ENCODE results near the gene ANXA5.
"Not testable (repeated sequence)": the region's sequence is repeated elsewhere in the genome, so short reads cannot be mapped to it uniquely, and the experiment has no call there.

Gene ANXA5

GRCh38 chr4:121676345-121677075 is 20.3 kb downstream of the ANXA5 start:
- DNase-seq, result no peak

DNA sequence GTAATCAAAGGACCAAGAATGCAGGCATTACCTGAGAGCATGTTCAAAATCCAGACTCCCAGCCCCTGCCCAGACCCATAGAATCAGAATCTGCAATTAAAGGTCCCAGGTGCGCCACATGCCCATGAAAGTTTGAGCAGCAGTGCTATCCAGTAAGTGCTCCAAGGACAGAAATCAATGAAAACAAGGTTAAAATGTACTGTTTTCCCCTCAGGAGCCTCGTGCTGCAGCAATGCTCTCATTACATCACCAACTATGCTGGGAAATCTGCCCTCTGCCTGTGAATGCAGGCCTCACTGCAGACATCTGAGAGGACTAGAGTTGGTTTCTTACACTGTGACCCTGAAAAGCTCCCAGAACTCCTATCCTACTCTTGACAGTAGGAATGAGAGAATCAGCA is 21.1 kb downstream of the ANXA5 start:
- DNase-seq, result no peak

GRCh38 chr4:121674696-121675095 is 22.1 kb downstream of the ANXA5 start:
- no peak for DNase-seq

- no peak for DNase-seq
Measured at GRCh38 chr4:121674191-121674590, 22.6 kb downstream of the ANXA5 start.

DNA sequence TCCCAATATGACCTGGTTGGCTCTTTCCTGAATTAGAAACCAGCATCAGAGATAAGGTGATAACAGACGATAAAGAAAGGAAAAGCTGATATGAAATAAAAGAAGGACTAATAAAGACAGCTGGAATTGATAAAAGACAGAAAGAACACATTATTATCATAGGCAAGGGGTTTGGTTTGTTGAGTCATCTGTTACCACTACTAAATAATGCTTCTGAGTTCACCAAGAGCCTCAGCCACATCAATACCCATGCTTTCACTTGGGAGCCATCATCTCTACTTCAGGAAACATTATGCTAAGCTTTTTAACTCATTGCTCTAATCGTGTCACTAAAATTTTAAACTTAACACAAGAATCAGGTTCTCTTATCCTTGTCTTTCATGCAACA is 27.6 kb downstream of the ANXA5 start:
- DNase-seq, result peak in 1 of 5 experiments; percentile 9

- no peak for DNase-seq
Measured at GRCh38 chr4:121668368-121669162, 28.2 kb downstream of the ANXA5 start.

DNA sequence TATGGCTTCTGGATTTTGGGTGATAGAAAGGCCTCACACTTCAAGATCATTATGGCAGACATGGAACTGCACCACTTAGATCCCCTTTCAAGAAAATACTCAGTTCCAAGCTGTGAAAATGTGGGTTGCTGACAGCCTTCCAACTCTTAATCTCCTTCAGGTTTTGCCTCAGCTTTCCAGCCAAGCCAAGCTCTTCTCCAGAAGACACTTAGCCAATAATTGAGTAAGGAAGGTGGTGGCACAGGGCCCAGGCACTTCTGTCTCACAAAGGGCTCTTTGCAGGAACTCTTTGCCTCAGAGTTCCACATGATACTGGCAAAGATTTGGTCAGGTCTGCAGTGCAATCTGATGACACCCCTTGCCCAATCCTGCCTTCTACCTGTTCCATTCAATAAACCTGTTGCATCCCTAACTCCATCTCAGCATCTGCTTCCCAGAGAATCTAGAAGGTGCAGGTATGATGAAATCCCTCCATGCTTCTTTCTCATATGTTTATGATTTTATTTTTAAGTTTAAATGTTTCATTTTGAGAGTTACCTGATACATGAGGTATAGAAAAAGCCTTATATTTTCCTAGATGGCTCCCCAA is 30.6 kb downstream of the ANXA5 start:
- DNase-seq, result no peak

DNA sequence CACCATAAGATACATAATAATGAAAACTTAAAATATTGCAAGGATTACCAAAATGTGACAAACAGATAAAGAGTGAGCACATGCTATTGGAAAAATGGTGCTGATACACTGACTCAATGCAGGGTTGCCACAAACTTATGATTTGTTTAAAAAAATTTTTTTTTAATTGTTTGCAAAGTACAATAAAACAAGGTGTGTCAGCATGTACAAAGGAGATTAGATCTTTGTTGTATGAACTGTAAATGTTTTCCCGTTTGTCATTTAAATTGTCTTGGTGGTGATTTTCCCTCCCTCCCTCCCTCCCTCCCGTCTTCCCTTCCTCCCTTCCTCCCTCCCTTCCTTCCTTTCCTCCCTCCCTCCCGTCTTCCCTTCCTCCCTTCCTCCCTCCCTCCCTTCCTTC is 31.4 kb downstream of the ANXA5 start:
- no peak for DNase-seq

GRCh38 chr4:121662225-121662624 is 34.6 kb downstream of the ANXA5 start:
- no peak for DNase-seq

- not testable (repeated sequence) for DNase-seq
Measured at GRCh38 chr4:121660175-121660933, 36.4 kb downstream of the ANXA5 start.

DNA sequence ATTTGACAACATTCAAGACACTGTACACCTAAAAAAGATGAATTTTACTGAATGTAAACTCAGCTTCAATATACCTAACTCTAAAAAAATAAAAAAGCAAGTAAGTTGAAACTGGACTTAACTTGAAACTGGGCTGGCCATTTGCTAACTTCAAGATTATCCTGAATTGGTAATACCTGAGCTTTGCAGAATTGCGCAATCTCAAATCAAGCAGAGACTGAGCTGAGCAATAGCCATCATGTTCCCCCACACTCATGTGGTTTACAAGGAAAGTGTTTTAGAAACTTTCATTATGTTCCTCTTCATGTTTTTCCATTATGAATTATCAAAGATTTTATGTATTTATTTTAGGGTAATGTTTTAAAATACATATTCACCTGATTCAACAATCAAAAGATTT is 38.7 kb downstream of the ANXA5 start:
- no peak for DNase-seq

DNA sequence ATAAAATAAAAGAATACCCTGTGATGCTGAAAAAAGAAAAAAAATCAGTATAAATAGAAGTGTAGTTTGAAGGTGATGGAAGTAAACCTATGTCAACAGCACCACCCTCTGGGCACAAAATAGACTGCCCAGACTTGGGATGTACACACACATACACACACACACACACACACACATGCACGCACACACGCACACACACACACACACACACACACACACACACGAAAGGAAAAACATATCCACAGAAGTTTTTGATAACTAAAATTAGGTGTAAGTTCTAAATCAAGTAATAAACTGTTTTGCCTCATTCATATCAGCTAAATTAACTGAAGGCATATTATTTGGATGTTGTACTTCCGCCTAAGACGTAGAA is 40.5 kb downstream of the ANXA5 start:
- DNase-seq, result peak in 1 of 5 experiments; percentile 70

- no peak for DNase-seq
Measured at GRCh38 chr4:121655320-121656268, 41.2 kb downstream of the ANXA5 start.

GRCh38 chr4:121654738-121655137 is 42.0 kb downstream of the ANXA5 start:
- DNase-seq, result no peak

- no peak for DNase-seq
Measured at GRCh38 chr4:121653986-121654385, 42.8 kb downstream of the ANXA5 start.

DNA sequence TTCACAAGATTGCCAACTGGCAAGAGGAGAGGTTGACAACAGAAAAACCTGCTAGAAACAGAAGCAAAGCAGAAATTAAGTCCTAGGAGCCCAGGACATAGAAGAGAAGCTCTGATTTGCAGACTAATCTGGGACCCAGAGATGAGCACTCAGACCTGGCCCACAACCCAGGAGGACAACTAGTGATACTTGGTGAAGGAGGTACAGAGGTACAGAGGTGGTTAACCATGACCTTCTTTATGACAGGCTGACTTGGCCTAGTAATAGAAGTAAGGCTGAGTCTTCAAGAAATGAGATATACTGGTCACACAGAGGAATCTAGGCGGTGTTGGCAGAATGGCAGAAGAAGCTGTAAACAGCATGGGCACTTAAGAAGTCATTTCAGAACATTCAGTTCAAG is 43.6 kb downstream of the ANXA5 start:
- no peak for DNase-seq

DNA sequence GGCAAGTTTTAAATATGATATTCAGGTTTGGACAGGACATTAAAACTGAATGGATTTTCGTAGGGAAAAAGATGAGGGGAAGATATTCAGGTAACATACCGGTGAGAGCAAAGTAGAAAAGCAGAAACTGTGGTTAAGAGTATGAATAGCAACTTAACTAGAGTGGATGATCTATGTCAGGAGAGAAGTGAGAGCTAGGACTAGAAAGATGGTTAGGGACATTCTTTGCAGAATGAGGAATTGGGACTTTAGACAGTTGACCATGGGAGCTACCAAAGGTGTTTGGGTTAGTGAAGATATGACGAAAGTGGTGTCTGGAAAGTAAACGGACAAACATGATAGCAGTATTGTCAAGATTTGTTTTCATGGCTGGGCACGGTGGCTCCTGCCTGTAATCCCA is 45.2 kb downstream of the ANXA5 start:
- no peak for DNase-seq

DNA sequence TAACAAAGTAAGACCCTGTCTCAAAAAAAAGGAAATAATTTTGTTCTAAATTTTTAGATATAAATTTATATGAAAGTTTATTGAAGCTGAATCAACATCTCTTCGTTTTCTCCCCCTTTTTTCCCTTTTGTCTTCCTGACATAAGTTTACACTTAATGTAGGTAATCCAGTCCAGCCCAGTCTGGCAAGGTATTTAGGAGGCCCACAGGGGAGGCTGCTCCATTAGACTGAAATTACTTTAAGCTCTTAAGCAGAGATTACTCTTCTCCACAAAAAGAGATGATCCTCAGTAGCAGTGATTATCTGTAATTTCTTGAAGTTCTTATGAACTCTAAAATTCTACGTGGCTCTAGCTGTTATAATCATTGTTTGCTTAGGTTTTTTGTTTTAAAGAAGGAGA is 46.0 kb downstream of the ANXA5 start:
- no peak for DNase-seq

DNA sequence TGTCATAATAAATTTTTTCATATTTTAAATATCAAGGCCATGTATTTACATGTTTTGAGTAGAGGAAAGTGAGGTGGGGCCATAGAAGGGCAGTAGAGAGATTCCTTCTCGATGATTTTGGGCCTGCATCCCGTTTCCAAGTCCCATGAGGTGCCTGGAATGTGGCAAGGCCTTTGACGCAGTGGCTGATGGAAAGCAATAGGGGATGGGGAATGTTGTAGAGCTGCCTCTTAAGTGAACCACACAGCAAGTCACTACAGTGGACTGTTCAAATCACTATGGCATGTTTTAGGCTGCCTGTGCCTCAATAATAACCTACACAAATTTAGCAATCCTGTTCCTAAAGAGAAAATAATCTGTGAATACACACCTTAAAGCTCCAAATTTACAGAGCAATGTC is 48.3 kb downstream of the ANXA5 start:
- DNase-seq, result no peak

GRCh38 chr4:121642876-121643585 is 53.7 kb downstream of the ANXA5 start:
- no peak for DNase-seq

- no peak for DNase-seq
Measured at GRCh38 chr4:121642292-121642691, 54.5 kb downstream of the ANXA5 start.

All from T-helper 2 cell (primary cell).